SU-DHL-6 (cell line): ENCODE measurements around the gene RGMA.

Experiments used
- H2AFZ ChIP-seq: fragments of 200-600 bp; sonication (generic); 2 replicates; pipeline ENCODE4 v1.6.1; 2014; ENCODE audit warnings: low read depth, mild to moderate bottlenecking, moderate library complexity, mixed read lengths, antibody characterized with exemption, low read length; ENCODE audit not compliant: severe bottlenecking
- H3F3A ChIP-seq: fragments of 200-600 bp; shearing (Covaris generic); 2 replicates; pipeline ENCODE4 v1.6.0; 2016; ENCODE audit warnings: antibody characterized with exemption, mild to moderate bottlenecking; ENCODE audit not compliant: insufficient read depth
- H3K27ac ChIP-seq: fragments of 200-600 bp; sonication (generic); 2 replicates; pipeline ENCODE4 v1.5.1; 2016; ENCODE audit warnings: low read depth, mild to moderate bottlenecking, low read length, moderate library complexity, mixed read lengths
- H3K27me3 ChIP-seq: fragments of 200-600 bp; sonication (generic), shearing (Covaris generic); 2 replicates; pipeline ENCODE4 v1.6.0; 2014; ENCODE audit warnings: mild to moderate bottlenecking, low read length
- H3K36me3 ChIP-seq: fragments of 200-600 bp; sonication (generic); 2 replicates; pipeline ENCODE4 v1.6.1; 2014; ENCODE audit warnings: mild to moderate bottlenecking, low read length, mixed read lengths
- H3K4me2 ChIP-seq: fragments of 300-600, 200-600 bp; shearing (Covaris generic), sonication (generic); 2 replicates; pipeline ENCODE4 v1.6.0; 2014; ENCODE audit warnings: low read length, low read depth, mild to moderate bottlenecking; ENCODE audit not compliant: poor library complexity, severe bottlenecking
- H3K4me3 ChIP-seq: fragments of 200-600 bp; sonication (generic); 2 replicates; pipeline ENCODE4 v1.5.1; 2014; ENCODE audit warnings: antibody characterized with exemption, low read length, mild to moderate bottlenecking, mixed read lengths; ENCODE audit not compliant: insufficient read depth, poor library complexity, severe bottlenecking
- H3K79me2 ChIP-seq: fragments of 200-600 bp; sonication (generic); 2 replicates; pipeline ENCODE4 v1.6.1; 2014; ENCODE audit warnings: mild to moderate bottlenecking, low read length, moderate library complexity; ENCODE audit not compliant: insufficient read depth
- H3K9ac ChIP-seq: fragments of 200-600 bp; sonication (generic); 2 replicates; pipeline ENCODE4 v1.7.0; 2014; ENCODE audit warnings: mild to moderate bottlenecking, low read length
- H3K9me2 ChIP-seq: fragments of 200-600 bp; sonication (generic); replicated peaks from 2 replicates; pipeline ENCODE4 v1.6.1; 2014; ENCODE audit warnings: low read length; ENCODE audit not compliant: insufficient read depth
- H3K9me3 ChIP-seq: fragments of 200-600 bp; sonication (generic); 2 replicates; pipeline ENCODE4 v1.6.1; 2014; ENCODE audit warnings: low read length, mixed read lengths; ENCODE audit not compliant: insufficient read depth
- H4K20me1 ChIP-seq: fragments of 200-600 bp; sonication (generic); 2 replicates; pipeline ENCODE4 v1.6.1; 2014; ENCODE audit warnings: low read depth, mild to moderate bottlenecking, antibody characterized with exemption, low read length, moderate library complexity, mixed read lengths
- CTCF ChIP-seq: fragments of 200-600 bp; sonication (generic); IDR thresholded peaks from one replicate; pipeline ENCODE4 v1.5.1; 2017; ENCODE audit warnings: antibody characterized with exemption, mild to moderate bottlenecking, low read length, moderate library complexity; ENCODE audit not compliant: insufficient read depth, poor library complexity, severe bottlenecking
- EZH2phosphoT487 ChIP-seq: fragments of 200-600 bp; sonication (generic), shearing (Covaris generic); conservative IDR thresholded peaks from 2 replicates; pipeline ENCODE4 v1.6.1; 2018; ENCODE audit warnings: mild to moderate bottlenecking, antibody characterized with exemption, low read length, moderate library complexity, mixed read lengths

RGMA gene

GRCh38 chr15:93043621-93044300 lies 45.2 kb downstream of the RGMA start:
- H3K9me2 ChIP-seq, result no peaks in the 10 kb centered on the region

GRCh38 chr15:93042691-93043378 lies 46.2 kb downstream of the RGMA start:
- H3K27ac ChIP-seq, result no peak overlapping the region
- no peak overlapping the region for H3K9ac ChIP-seq
- H3K9me2 ChIP-seq, result no peaks in the 10 kb centered on the region
- no peaks in the 10 kb centered on the region for H3K27me3 ChIP-seq
- H3K4me3 ChIP-seq, result no peak overlapping the region
- H3K9me3 ChIP-seq, result no peaks in the 10 kb centered on the region
- no peaks in the 10 kb centered on the region for H3F3A ChIP-seq
- no peaks in the 10 kb centered on the region for H3K79me2 ChIP-seq
- no peaks in the 10 kb centered on the region for H4K20me1 ChIP-seq
- H3K4me2 ChIP-seq, result no peak overlapping the region
- TF ChIP-seq CTCF, result no peak
- H3K36me3 ChIP-seq, result no peaks in the 10 kb centered on the region
- no peak overlapping the region for H2AFZ ChIP-seq

More at GRCh38 chr15:93043621-93044300, 45.2 kb downstream of the RGMA start:
- H3K9me3 ChIP-seq, result no peaks in the 10 kb centered on the region
- no peaks in the 10 kb centered on the region for H3F3A ChIP-seq
- TF ChIP-seq CTCF (no peak), EZH2phosphoT487 (no peak)
- H2AFZ ChIP-seq, result no peak overlapping the region
- H3K36me3 ChIP-seq, result no peaks in the 10 kb centered on the region
- no peaks in the 10 kb centered on the region for H4K20me1 ChIP-seq
- H3K4me3 ChIP-seq, result no peak overlapping the region
- no peak overlapping the region for H3K4me2 ChIP-seq
- H3K9ac ChIP-seq, result no peak overlapping the region
- H3K27ac ChIP-seq, result no peak overlapping the region
- no peaks in the 10 kb centered on the region for H3K27me3 ChIP-seq
- no peaks in the 10 kb centered on the region for H3K79me2 ChIP-seq

DNA sequence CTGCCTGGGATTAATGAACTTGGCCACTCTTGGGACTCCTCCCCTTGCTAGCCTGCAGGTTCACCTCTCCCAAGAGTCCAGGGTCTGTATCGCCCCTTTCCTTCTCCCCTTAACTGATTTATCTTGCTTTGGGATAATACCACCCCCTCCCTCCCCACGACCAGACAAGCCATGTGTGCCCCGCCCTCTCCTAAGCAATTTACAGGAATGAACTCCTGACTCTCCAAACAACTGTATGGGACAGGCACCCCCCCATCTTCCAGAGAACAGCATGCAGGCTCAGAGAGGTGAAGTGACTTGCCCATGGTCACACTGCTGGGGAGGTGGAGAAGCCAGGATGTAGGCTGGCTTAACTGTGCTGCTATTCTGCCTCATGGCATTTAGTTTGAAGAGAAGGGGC lies 46.8 kb downstream of the RGMA start:
- H3K79me2 ChIP-seq, result no peaks in the 10 kb centered on the region
- H3K4me2 ChIP-seq, result no peak overlapping the region
- no peak overlapping the region for H3K9ac ChIP-seq
- H3K27ac ChIP-seq, result no peak overlapping the region
- no peaks in the 10 kb centered on the region for H3K36me3 ChIP-seq
- H3K9me3 ChIP-seq, result no peaks in the 10 kb centered on the region
- no peaks in the 10 kb centered on the region for H3K27me3 ChIP-seq
- no peak overlapping the region for H2AFZ ChIP-seq
- H3K9me2 ChIP-seq, result no peaks in the 10 kb centered on the region
- no peak overlapping the region for H3K4me3 ChIP-seq
- H4K20me1 ChIP-seq, result no peaks in the 10 kb centered on the region
- no peak for TF ChIP-seq CTCF
- no peak for TF ChIP-seq EZH2phosphoT487
- H3F3A ChIP-seq, result no peaks in the 10 kb centered on the region
